Measurements from ENCODE around the gene SCUBE1. TPM values are rescaled to one million over a fixed set of nuclear protein-coding genes. Genes with fewer than 3 reads are reported as not detected.
"Not testable (repeated sequence)": the region's sequence is repeated elsewhere in the genome, so short reads cannot be mapped to it uniquely, and the experiment has no call there.

The SCUBE1 gene
- total and polyA plus RNA-seq, 4 experiments from 2014 or later, result not detected

DNA sequence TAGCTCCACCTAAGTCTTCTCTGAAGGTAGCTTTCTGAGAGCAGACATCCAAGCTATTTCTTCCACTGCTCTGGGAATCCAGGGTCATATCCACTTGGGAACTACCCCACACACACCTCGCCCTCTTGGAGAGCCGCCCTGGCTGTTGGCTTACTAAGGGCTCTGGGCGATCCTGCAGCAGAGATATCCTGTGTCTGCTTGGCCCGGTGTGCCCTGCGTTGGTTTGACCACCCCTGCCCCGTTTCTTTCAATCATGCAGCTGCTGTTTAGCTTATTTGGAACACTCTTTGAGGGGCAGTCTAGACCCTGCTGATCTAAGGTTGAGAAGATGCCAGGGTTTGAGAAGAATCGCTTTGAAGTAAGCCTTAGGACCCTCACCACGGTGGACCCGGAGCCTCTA lies 17.4 kb upstream of the SCUBE1 start:
- Mint-ChIP-seq H3K4me3 (no peak overlapping the region), H3K36me3 (no peaks in the 10 kb centered on the region), H3K4me1 (no peaks in the 10 kb centered on the region), H3K27me3 (peaks cover 3 to 23% of the 10 kb centered on the region in 2 donors), H3K27ac (no peak overlapping the region), H3K9me3 (peaks cover 0 to under 1% (median 0%) of the 10 kb centered on the region in 8 donors)
- no peaks in the 10 kb centered on the region for H3K4me1 ChIP-seq (ENCODE audit: insufficient read depth, low read length)
- intact Hi-C loops (cut with micrococcal nuclease), result no loop called here
- ChIA-PET POLR2A (ENCODE audit: partially characterized antibody) (no interaction called here), CTCF (ENCODE audit: partially characterized antibody) (interaction anchor here (0.6 kb wide), 1 partner anchor 14 kb away, joined by 3 read pairs; no protein-coding TSS in a partner anchor)
- no peaks in the 10 kb centered on the region for H3K27me3 ChIP-seq (ENCODE audit: insufficient read depth, low read length)
- no peak for DNase-seq
- H3K9me3 ChIP-seq (ENCODE audit: control insufficient read depth in 1 of 2, low read length in 2 of 2), result no peaks in the 10 kb centered on the region
- H3K36me3 ChIP-seq (ENCODE audit: insufficient read depth, low read length), result no peaks in the 10 kb centered on the region
- no peak overlapping the region for H3K27ac ChIP-seq (ENCODE audit: low read depth, low read length)
- H3K4me3 ChIP-seq (ENCODE audit: low read length in 2 of 2), result no peak overlapping the region

DNA sequence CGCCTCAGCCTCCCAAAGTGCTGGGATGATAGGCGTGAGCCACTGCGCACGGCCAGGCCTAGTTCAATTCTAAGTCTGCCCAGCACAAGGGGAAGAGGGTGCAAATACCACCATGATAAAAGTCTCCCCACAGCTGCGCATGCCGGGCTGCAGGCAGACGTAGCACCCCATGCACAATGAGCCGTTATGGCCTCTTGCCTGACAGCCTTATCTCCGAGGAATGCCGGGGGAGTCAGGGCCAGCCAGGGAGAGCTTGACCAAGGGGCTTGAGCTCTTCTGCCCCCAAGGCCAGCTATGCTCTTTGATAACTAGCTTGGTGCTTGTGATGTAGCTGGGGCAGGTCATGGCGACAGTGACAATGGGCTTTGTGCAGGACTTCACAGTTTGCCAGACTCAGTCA lies 13.7 kb upstream of the SCUBE1 start:
- Mint-ChIP-seq H3K27me3 (peaks cover 0 to 13% of the 10 kb centered on the region in 2 donors), H3K27ac (no peak overlapping the region), H3K4me1 (no peaks in the 10 kb centered on the region), H3K4me3 (no peak overlapping the region), H3K9me3 (no peaks in the 10 kb centered on the region), H3K36me3 (no peaks in the 10 kb centered on the region)
- CTCF ChIA-PET (ENCODE audit: partially characterized antibody), result interaction anchor here (3.9 kb wide), 1 partner anchor 10 kb away, joined by 21 read pairs; no protein-coding TSS in a partner anchor
- POLR2A ChIA-PET (ENCODE audit: partially characterized antibody), result interaction anchor here (0.7 to 1.4 kb wide), 2 partner anchors 10 kb away, joined by 3 read pairs; no protein-coding TSS in a partner anchor
- no peak overlapping the region for H3K4me3 ChIP-seq (ENCODE audit: low read length in 2 of 2)
- no peaks in the 10 kb centered on the region for H3K27me3 ChIP-seq (ENCODE audit: insufficient read depth, low read length)
- no peaks in the 10 kb centered on the region for H3K36me3 ChIP-seq (ENCODE audit: insufficient read depth, low read length)
- H3K9me3 ChIP-seq (ENCODE audit: control insufficient read depth in 1 of 2, low read length in 2 of 2), result no peaks in the 10 kb centered on the region
- H3K27ac ChIP-seq (ENCODE audit: low read depth, low read length), result no peak overlapping the region
- intact Hi-C loops (cut with micrococcal nuclease), result no loop called here
- DNase-seq, result no peak
- H3K4me1 ChIP-seq (ENCODE audit: insufficient read depth, low read length), result no peaks in the 10 kb centered on the region

DNA sequence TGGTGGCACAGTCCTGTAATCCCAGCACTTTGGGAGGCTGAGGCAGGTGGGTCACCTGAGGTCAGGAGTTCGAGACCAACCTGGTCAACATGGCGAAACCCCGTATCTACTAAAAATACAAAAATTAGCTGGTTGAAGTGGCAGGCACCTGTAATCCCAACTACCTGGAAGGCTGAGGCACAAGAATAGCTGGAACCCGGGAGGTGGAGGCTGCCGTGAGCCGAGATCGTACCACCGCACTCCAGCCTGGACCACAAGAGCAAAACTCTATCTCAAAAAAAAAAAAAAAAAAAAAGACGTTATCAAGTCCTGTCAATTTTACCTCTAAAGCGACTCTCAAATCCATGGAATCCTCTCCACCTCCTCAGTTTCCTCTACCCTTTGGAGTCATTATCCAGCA lies 12.5 kb upstream of the SCUBE1 start:
- H3K27ac Mint-ChIP-seq; H3K9me3 Mint-ChIP-seq; H3K36me3 Mint-ChIP-seq; H3K4me3 Mint-ChIP-seq; H3K27ac ChIP-seq (ENCODE audit: low read depth, low read length); H3K4me1 ChIP-seq (ENCODE audit: insufficient read depth, low read length); H3K4me3 ChIP-seq (ENCODE audit: low read length in 2 of 2); H3K36me3 ChIP-seq (ENCODE audit: insufficient read depth, low read length); DNase-seq; H3K27me3 ChIP-seq (ENCODE audit: insufficient read depth, low read length); POLR2A ChIA-PET (ENCODE audit: partially characterized antibody); intact Hi-C loops (cut with micrococcal nuclease); H3K9me3 ChIP-seq (ENCODE audit: control insufficient read depth in 1 of 2, low read length in 2 of 2); H3K4me1 Mint-ChIP-seq: not testable (repeated sequence)
- peaks cover 2 to 15% of the 10 kb centered on the region in 2 donors for H3K27me3 Mint-ChIP-seq
- CTCF ChIA-PET (ENCODE audit: partially characterized antibody), result interaction anchor here (3.9 kb wide), 1 partner anchor 9 kb away, joined by 21 read pairs; no protein-coding TSS in a partner anchor

DNA sequence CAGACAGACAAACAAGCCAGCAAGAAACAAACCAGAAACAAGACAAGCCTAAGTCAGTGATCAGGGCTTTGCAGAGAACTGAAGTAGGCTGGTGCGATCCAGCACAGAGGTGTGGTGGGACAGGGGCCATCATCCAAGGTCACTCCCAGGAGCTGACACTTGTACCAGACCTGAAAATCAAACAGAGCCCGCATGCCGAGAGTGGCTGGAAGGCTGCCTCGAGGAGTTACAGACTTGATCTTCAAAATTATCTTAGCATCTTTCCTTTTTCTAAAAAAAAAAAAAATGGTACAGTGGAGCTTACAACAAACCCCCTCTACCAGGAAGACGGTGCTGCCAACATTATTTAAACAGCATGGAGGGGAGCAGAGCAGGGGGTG lies 8.8 kb upstream of the SCUBE1 start:
- DNase-seq, result no peak
- no peak overlapping the region for H3K4me3 ChIP-seq (ENCODE audit: low read length in 2 of 2)
- intact Hi-C loops (cut with micrococcal nuclease), result no loop called here
- H3K27ac ChIP-seq (ENCODE audit: low read depth, low read length), result no peak overlapping the region
- H3K4me1 ChIP-seq (ENCODE audit: insufficient read depth, low read length), result no peaks in the 10 kb centered on the region
- Mint-ChIP-seq H3K4me3 (no peak overlapping the region), H3K9me3 (no peaks in the 10 kb centered on the region), H3K27me3 (peaks cover 7 to 26% of the 10 kb centered on the region in 2 donors), H3K27ac (no peak overlapping the region), H3K4me1 (no peaks in the 10 kb centered on the region), H3K36me3 (no peaks in the 10 kb centered on the region)
- H3K9me3 ChIP-seq (ENCODE audit: control insufficient read depth in 1 of 2, low read length in 2 of 2), result no peaks in the 10 kb centered on the region
- POLR2A ChIA-PET (ENCODE audit: partially characterized antibody), result no interaction called here
- H3K27me3 ChIP-seq (ENCODE audit: insufficient read depth, low read length), result no peaks in the 10 kb centered on the region
- CTCF ChIA-PET (ENCODE audit: partially characterized antibody), result interaction anchor here (1.2 to 2.6 kb wide), 2 partner anchors 35 to 121 kb away, joined by 3 to 7 read pairs; no protein-coding TSS in a partner anchor
- H3K36me3 ChIP-seq (ENCODE audit: insufficient read depth, low read length), result no peaks in the 10 kb centered on the region

DNA sequence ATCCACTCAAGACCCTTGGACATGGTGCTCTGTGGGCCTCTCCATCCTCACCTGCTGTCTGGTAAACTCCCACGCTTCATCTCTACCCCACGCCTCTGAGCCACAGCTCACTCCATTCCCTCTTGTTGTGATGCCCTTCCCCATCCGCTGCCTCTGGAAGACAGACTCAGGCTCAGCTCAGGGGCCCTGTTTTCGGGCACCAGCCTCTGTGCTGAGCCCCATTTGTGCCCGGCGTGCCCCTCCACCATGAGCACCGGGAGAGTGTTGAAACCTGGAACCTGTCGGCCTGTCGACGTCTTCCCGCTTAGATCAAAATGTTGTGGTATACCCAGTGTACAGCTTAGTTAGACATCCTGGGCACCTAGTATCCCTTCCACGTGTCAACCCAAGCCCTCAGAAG lies 6.5 kb upstream of the SCUBE1 start:
- Mint-ChIP-seq H3K9me3 (no peaks in the 10 kb centered on the region), H3K4me1 (peaks cover 0 to 12% (median 3%) of the 10 kb centered on the region in 4 donors), H3K36me3 (no peaks in the 10 kb centered on the region), H3K4me3 (no peak overlapping the region), H3K27ac (no peak overlapping the region), H3K27me3 (peaks cover 11 to 39% of the 10 kb centered on the region in 2 donors)
- H3K4me1 ChIP-seq (ENCODE audit: insufficient read depth, low read length), result no peaks in the 10 kb centered on the region
- no peak overlapping the region for H3K27ac ChIP-seq (ENCODE audit: low read depth, low read length)
- ChIA-PET CTCF (ENCODE audit: partially characterized antibody) (interaction anchor here (0.8 to 2.4 kb wide), 4 partner anchors 20 to 118 kb away, joined by 3 to 18 read pairs (median 7); no protein-coding TSS in a partner anchor), POLR2A (ENCODE audit: partially characterized antibody) (no interaction called here)
- no peak for DNase-seq
- H3K4me3 ChIP-seq (ENCODE audit: low read length in 2 of 2), result no peak overlapping the region
- no peaks in the 10 kb centered on the region for H3K9me3 ChIP-seq (ENCODE audit: control insufficient read depth in 1 of 2, low read length in 2 of 2)
- intact Hi-C loops (cut with micrococcal nuclease), result no loop called here
- no peaks in the 10 kb centered on the region for H3K36me3 ChIP-seq (ENCODE audit: insufficient read depth, low read length)
- H3K27me3 ChIP-seq (ENCODE audit: insufficient read depth, low read length), result no peaks in the 10 kb centered on the region

DNA sequence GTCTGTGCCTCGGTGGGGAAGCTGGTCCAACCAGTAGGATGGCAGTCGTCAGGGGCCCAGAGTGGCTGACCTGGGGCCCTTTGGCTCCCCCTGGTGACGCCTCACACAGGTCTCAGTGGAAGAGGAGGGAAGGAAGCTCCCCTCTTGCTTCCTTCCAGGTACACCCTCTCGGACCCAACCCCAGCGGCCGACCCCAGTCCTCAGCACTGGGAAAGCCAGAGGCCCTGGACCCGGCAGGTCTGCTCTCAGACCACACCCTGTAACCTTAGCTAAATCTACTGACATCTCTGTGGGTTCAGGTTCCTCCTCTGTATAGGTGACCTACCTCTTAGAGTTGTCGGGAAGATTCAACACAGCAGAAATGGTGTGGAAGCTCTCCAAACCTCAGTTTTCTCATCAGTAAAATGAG lies 3.4 kb upstream of the SCUBE1 start:
- POLR2A ChIA-PET (ENCODE audit: partially characterized antibody), result interaction anchor here (0.9 to 1.2 kb wide), 2 partner anchors 10 to 34 kb away, joined by 3 read pairs; no protein-coding TSS in a partner anchor
- Mint-ChIP-seq H3K36me3 (no peaks in the 10 kb centered on the region), H3K4me3 (no peak overlapping the region), H3K27ac (no peak overlapping the region), H3K9me3 (no peaks in the 10 kb centered on the region), H3K27me3 (peaks cover 25 to 47% of the 10 kb centered on the region in 2 donors), H3K4me1 (peaks cover 7 to 20% (median 11%) of the 10 kb centered on the region in 4 donors)
- intact Hi-C loops (cut with micrococcal nuclease), result no loop called here
- H3K4me1 ChIP-seq (ENCODE audit: insufficient read depth, low read length), result no peaks in the 10 kb centered on the region
- H3K9me3 ChIP-seq (ENCODE audit: control insufficient read depth in 1 of 2, low read length in 2 of 2), result no peaks in the 10 kb centered on the region
- H3K4me3 ChIP-seq (ENCODE audit: low read length in 2 of 2), result no peak overlapping the region
- no peaks in the 10 kb centered on the region for H3K27me3 ChIP-seq (ENCODE audit: insufficient read depth, low read length)
- CTCF ChIA-PET (ENCODE audit: partially characterized antibody), result interaction anchor here (0.5 to 4.5 kb wide), 33 partner anchors 10 to 376 kb away, joined by 3 to 140 read pairs (median 7); no protein-coding TSS in a partner anchor
- no peaks in the 10 kb centered on the region for H3K36me3 ChIP-seq (ENCODE audit: insufficient read depth, low read length)
- H3K27ac ChIP-seq (ENCODE audit: low read depth, low read length), result no peak overlapping the region
- DNase-seq, result peak; percentile 47 to 61 (median 48)

DNA sequence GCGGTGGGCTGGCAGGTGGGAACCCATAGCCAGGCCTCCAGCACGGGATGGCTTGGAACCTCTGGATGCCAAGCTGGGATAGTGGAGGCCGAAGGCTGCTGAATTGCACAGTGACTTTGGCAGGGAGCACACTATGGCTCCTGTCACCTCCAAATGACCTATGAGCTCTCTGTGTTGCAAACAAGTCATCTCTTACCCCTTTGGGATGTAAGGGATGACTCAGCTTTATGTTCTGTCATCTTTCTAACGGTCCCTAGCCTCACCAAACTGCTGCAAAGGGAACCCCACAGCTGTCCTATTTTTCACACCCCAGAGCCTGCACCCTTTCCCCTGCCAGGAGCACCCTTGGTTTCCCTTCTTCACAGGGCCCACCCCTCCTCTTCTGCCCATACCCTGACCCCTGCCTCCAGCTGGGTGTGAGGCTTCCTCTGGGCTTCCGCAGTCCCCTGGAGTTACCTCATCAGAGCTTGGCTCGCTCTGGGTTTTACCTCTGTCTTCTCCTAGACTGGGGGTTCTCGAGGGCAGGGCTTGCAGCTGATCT lies 2.7 kb upstream of the SCUBE1 start:
- Histone ChIP-seq H3K27ac (ENCODE audit: low read depth, low read length) (no peak overlapping the region), H3K36me3 (ENCODE audit: insufficient read depth, low read length) (no peaks in the 10 kb centered on the region), H3K27me3 (ENCODE audit: insufficient read depth, low read length) (no peaks in the 10 kb centered on the region), H3K4me3 (ENCODE audit: low read length in 2 of 2) (no peak overlapping the region), H3K9me3 (ENCODE audit: control insufficient read depth in 1 of 2, low read length in 2 of 2) (no peaks in the 10 kb centered on the region), H3K4me1 (ENCODE audit: insufficient read depth, low read length) (no peaks in the 10 kb centered on the region)
- Mint-ChIP-seq H3K9me3 (no peaks in the 10 kb centered on the region), H3K27me3 (peaks cover 29 to 54% of the 10 kb centered on the region in 2 donors), H3K27ac (peak overlapping the region in 1 of 7 donors; percentile 73), H3K4me3 (peak overlapping the region in 1 of 8 donors; percentile 7), H3K36me3 (no peaks in the 10 kb centered on the region), H3K4me1 (peaks cover 7 to 27% (median 11%) of the 10 kb centered on the region in 4 donors)
- CTCF ChIA-PET (ENCODE audit: partially characterized antibody), result interaction anchor here (0.7 to 4.5 kb wide), 31 partner anchors 9 to 158 kb away, joined by 3 to 140 read pairs (median 7); no protein-coding TSS in a partner anchor
- intact Hi-C loops (cut with micrococcal nuclease), result no loop called here
- DNase-seq, result no peak
- POLR2A ChIA-PET (ENCODE audit: partially characterized antibody), result interaction anchor here (0.9 kb wide), 1 partner anchor 11 kb away, joined by 3 read pairs; no protein-coding TSS in a partner anchor

Data from CD4-positive, alpha-beta memory T cell (primary cell).